Measurements from ENCODE around the gene ARGLU1.

ARGLU1 gene

GRCh38 chr13:106540613-106541012 is 27.3 kb downstream of the ARGLU1 start:
- DNase-seq: no peak

GRCh38 chr13:106537521-106537920 is 30.4 kb downstream of the ARGLU1 start:
- DNase-seq: no peak

DNA sequence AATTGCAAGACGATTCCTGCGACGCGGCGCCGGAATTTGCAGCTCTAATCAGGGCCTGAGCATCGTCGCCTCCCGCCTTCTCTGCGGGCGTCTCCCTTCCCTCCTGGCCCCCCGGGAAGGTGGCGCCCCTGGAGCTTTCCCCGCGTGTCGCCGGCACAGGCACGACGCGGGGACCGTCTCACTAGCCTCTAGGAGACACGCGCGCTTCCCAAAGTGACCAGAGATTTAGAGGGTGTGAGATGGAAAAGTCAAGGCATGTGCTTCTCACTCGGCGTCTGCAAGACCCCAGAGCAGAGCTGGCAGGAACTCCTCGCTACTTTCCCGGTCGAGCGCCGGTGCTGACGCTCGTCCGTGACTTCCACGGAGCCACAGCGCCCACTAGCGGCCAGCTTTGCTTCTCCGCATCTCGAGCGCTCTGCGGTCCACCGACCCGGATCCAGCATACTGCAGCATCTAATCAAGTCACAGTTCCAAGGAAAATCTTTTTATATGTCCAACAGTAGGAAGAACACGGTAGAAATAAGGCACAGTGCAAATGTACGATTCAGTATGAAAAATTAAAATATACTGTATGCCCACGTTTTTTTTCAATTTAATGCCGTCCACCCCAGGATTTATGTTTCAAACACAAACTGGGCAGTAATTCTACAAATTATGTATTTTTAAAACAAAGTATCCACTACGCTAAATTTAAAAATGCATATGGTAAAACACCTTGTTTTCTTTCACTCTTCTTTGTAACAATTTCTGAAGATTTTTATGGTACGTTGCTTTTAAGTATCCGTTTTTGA is 31.5 kb downstream of the ARGLU1 start:
- DNase-seq: peak; percentile 82

GRCh38 chr13:106535552-106536243 is 32.2 kb downstream of the ARGLU1 start, which contains the start of gene EFNB2:
EFNB2 (minus strand) TSS chr13:106535662; CDS start chr13:106534964, 698 bp downstream.
- DNase-seq: peak; percentile 88

DNA sequence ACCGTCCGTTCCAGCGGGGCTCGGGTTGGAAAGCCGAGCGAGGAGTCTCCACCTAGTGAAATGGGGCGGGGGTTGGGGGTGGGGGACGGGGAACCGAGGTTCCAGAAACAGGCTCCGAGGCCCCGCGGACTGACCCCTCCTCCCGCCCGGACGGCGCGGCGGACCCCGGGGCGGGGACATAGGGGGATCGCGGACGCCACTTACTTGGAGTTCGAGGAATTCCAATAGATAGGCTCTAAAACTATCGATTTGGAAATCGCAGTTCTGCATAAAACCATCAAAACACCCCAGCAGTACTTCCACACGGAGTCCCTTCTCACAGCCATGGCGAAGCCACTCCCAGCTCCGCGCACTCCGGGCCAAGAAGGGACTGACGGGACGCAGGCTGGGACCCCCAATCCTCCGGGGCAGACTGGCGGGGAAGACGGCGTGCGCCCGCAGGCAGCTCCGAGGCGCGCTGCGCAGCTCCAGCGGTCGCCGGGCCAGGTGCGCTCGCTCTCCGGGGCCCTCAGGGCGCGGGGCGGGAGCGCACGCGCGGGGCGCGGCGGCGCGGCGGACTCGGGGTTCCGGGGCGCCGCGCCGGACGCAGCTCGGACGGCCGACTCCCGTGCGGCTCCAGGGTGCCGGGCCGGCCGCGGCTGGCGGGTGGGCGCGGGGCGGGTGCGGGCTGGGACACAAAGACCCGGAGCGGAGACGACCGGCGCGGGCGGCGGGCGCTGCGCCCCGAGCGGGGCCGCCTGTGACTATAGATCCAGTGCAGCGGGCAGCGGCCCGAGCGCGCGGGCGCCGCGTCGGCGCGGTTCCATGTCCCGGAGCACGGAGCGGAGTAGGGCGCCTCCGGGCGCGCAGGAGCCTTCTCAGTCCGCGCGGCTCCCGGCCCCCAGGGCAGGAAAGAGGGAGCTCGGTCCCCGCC is 33.0 kb downstream of the ARGLU1 start:
- no peak for DNase-seq

DNA sequence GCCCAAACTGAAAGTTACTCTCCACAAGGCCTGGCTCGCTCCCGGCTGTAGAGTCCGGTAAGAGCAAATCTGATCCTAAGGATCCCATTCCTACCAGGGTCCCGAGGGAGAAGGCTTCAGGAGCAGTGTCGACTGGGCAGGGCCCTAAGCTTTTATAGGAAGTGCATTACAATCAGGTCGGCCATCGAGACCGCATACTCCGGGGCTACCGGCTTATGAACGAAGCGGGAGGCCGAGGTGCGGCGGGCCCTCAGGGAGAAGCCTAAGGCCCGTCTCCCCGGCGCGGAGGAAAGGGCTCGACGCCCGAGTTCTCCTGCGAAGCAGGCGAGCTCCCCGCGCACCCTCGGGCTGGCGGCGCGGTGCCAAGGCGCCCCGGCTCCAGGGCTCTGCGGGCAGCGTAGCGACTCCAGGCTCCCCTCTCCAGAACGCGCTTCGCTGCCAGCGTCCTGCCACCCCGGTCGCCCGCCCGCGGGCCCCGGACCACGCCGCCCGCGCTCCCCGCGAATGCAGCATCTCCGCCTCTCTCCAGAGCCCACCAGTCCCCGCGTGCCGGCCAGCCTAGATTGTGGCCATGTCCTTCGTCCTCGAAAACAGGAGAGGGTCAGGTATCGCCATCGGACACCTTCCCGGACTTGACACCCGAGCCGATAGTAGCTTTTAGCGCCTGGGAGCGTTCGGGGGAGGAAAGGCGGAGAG is 33.8 kb downstream of the ARGLU1 start:
- DNase-seq: peak; percentile 10

DNA sequence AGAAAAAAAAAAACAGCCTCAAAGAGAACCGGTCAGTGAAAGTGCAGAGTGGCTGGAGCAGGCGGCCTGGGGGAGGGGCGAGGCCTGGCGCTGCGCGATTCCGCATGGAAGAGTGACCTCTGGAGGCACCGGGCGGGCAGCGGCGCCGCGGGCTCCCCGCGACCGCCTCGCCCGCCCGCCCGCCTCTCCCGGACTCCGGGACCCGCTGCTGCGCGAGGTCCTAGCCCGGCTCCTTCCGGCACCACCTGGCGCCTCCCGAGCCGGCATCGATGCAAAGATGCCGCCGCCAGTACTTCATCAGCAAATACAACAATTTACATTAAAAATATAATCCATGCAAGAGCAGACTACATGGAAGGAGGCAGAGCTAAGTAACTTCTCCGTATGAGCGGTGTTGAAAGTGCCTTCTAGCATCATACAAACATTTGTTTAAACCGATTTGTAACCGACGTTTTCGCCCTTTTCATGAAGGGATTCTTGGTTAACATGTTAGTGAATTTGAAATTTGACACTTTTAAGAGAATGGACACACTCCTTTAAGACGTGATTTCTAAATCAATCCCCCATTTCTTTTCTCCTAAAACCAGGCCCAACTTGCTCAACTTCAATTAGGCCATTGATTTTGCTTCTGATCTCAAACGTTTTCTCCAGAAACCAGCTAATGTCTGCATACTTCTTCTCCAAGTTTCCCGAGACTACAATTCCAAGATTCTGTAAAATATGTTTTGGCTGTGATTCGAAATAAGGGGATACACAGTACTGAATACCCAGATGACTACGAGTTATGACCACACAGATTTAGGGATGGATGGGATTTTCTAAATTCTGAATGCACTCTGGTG is 34.6 kb downstream of the ARGLU1 start:
- peak; percentile 63 for DNase-seq

DNA sequence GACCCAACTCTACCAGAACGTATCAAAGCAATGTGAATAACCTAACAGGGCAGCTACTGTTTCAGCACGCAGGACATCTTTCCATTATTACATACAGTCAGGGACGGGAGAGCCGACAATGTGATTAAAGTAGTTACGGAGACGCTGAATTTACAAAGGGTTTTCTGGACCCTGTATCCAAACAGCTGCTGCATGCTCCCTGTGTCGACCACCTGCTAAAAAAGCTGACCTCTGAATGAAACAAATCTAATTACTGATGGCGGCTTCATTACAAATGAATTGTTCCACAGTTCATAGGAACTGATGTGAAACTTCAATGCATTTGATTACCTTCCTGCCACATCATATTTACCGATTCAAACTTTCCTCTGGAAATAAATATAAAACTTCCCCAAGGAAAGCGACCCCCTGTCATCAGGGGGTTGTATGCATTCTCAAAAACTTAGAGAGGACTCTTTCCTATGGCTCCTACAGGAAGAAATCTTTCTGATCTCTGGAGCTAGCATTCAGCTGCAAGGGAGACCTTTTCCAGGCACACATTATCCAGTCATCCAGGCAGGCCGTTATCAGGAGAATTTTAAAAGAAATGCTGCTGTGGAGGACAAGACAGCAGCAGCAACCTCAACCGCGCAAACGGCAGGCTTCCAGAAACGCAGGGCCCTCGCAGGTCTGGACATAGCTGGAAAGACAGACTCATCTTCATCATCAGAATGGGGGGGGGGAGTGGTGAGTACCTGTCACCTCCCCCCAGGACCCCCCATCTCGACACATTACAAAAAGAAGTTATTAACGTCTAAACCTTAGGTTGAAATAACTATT is 35.6 kb downstream of the ARGLU1 start:
- no peak for DNase-seq

DNA sequence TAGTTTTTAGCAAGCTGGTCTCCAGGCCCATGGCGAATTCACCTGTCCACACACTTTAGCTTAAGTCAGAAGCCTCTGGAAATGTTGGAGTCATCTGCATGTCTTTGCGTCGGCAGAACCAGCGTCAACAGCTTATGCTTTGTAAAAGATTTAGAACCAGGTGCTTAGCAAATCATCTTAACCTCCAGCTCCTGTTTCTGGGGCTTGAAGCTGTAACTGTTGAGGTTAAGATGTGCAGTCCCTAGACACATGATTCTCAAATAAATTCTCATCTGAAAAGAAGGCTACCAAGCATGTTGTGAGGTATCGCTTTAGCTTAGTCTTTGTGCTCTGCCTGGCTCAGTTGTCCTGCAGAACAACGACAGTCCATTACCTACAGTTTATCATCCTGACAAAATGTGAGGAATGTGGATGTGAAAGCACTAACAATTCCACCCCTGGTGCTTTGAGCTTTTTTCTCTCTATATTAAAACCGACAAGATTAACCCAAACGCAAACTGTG is 36.9 kb downstream of the ARGLU1 start:
- no peak for DNase-seq

- peak; percentile 11 for DNase-seq
Observed at GRCh38 chr13:106530171-106530851, 37.6 kb downstream of the ARGLU1 start.

- DNase-seq: no peak
Observed at GRCh38 chr13:106529415-106530170, 38.3 kb downstream of the ARGLU1 start.

GRCh38 chr13:106528718-106529414 is 39.1 kb downstream of the ARGLU1 start:
- no peak for DNase-seq

DNA sequence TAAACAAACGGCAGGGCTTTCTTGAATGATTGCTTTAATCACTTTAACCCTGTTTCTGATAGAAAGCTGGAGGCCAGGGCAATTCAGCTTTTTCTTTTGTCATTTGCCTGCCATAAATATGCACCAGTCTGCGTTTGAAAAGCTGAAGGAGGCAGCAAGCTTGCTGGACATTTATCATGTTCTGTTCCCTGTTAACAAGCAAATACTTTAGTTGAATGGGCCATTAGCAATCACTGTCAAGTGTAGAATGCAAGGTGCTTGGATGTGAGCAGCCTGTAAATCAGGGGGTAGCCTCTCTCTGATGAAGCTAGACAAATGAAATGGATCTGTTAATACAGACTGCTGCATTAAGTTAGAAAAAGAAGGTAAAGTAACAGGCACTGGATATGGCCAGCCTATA is 40.1 kb downstream of the ARGLU1 start:
- no peak for DNase-seq

- no peak for DNase-seq
Observed at GRCh38 chr13:106527445-106527801, 40.5 kb downstream of the ARGLU1 start.

DNA sequence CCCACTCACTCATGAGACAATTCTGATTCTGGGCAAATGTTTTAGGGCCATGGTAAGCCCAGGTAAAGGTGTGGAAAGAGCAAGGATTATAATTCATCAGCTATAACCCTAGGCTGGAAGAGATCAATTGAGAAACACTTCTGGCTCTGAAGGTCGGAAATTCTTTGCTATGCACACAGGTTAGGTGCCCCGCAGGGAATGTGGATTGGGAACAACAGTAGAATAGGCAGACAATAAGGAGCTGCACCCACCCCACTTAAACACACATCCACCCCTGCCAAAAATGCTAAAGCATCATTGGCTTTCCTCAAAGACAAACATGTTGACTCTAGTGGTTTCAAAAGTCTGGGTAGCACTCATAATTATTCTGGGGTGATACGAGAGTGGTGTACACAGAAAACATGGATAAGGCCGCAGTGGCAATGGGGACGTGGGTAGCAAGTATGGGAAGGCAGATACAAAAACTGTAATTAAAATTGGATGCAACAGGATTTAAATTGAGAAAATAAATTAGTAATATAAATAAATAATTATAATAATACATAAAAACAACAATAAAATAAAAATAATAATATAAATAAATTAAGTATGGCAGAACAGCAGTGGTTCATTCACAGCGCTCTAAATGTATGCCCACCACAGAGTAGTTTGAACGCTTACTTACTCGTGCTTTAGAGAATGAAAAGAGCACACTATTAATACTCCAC is 41.0 kb downstream of the ARGLU1 start:
- no peak for DNase-seq

GRCh38 chr13:106525865-106526264 is 42.1 kb downstream of the ARGLU1 start:
- no peak for DNase-seq

DNA sequence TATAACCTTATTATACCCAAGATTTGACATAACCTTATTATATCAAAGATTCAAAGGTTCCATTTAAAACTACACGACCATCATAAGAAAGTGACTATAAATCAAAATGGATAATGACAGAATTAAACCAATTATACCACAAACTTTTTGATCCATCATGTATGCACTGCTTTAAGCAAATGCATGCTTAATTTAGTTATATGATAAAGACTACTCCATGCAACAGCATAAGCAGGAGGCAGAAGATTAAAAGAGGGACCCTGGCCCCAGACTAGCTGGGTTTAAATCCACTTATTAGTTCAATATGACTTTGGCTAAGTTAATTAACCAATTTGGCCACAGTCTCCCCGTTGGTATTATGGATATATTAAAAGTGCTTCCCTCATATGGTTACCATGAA is 43.8 kb downstream of the ARGLU1 start:
- DNase-seq: no peak

DNA sequence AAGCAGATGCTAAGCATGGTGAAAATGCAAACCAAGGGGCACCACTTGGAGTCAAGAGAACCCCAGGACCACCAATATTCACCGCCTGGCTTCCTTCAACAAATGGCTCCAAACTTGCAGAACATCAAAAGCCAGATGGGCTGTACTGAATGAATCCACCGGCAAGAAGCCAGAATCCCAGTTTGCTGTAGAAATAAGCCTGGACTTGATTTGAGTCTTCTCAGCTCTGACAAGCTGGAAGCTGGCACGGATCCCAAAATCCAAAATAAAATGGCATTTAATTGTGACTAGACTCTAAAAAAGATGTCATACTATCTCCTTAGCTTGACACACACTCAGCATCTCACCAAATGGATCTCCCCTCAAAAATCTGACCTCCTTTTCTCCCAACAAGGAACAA is 44.4 kb downstream of the ARGLU1 start:
- DNase-seq: no peak

All from NCI-H510A (cell line).